Lung (tissue), 12 donors: Measurements from ENCODE around the gene MCAT. TPM values are rescaled to one million over a fixed set of nuclear protein-coding genes. Genes with fewer than 3 reads are reported as not detected.

ENCODE experiments used
- ATAC-seq: fragments of 200-7000 bp; cut with Tn5 transposase; one replicate; pipeline ENCODE4 v1.9.1; 2020; ENCODE audit warnings: moderate number of reproducible peaks; ENCODE audit not compliant: insufficient read depth, low FRiP score
- DNase-seq, 3 donors: peaks; one replicate each; pipeline ENCODE4 v3.0.0-alpha.2; 2013 to 2017
- H3K27ac ChIP-seq, 2 donors: one replicate each; pipeline ENCODE4 v1.5.1; 2013; ENCODE audit warnings: mild to moderate bottlenecking in 2 of 2, moderate library complexity in 2 of 2, control low read depth in 1 of 2, inconsistent platforms in 1 of 2, low read depth in 1 of 2, low read length in 1 of 2
- H3K27me3 ChIP-seq, 3 donors: one replicate each; pipeline ENCODE4 v1.5.1; 2013; ENCODE audit warnings: low read length in 2 of 3; ENCODE audit not compliant: control insufficient read depth in 3 of 3, insufficient read depth in 3 of 3
- H3K36me3 ChIP-seq, 4 donors: one replicate each; pipeline ENCODE4 v1.5.1; 2013; ENCODE audit warnings: low read length in 4 of 4, mild to moderate bottlenecking in 1 of 4, moderate library complexity in 1 of 4; ENCODE audit not compliant: control insufficient read depth in 4 of 4, insufficient read depth in 4 of 4
- H3K4me1 ChIP-seq, 5 donors: one replicate each; pipeline ENCODE4 v1.5.1; 2013; ENCODE audit warnings: low read length in 5 of 5, mild to moderate bottlenecking in 2 of 5, moderate library complexity in 1 of 5; ENCODE audit not compliant: control insufficient read depth in 5 of 5, insufficient read depth in 5 of 5
- H3K4me3 ChIP-seq: one replicate; pipeline ENCODE4 v1.5.1; 2013; ENCODE audit warnings: mild to moderate bottlenecking, control low read depth, moderate library complexity
- H3K9ac ChIP-seq, 2 donors: one replicate each; pipeline ENCODE4 v1.5.1; 2013; ENCODE audit warnings: low read length in 2 of 2, control low read depth in 1 of 2; ENCODE audit not compliant: insufficient read depth in 1 of 2
- H3K9me3 ChIP-seq, 4 donors: one replicate each; pipeline ENCODE4 v1.5.1; 2013; ENCODE audit warnings: low read length in 3 of 4, mild to moderate bottlenecking in 1 of 4, moderate library complexity in 1 of 4; ENCODE audit not compliant: control insufficient read depth in 4 of 4, insufficient read depth in 3 of 4
- CTCF ChIP-seq: IDR thresholded peaks from 2 replicates; pipeline ENCODE4 v1.5.1; 2012; ENCODE audit warnings: mild to moderate bottlenecking; ENCODE audit errors: control extremely low read depth, extremely low read depth
- WGBS, 2 donors: extraction: QIAGEN DNeasy Blood & Tissue Kit; methylation state at CpG; one replicate each; pipeline ENCODE4 v1.1.7; 2013; 5-methylcytosine and 5-hydroxymethylcytosine counted together
- polyA plus RNA-seq, 2 donors: library from polyadenylated mRNA; stranded (reverse); fragments of 200-250 nt; gene quantifications; one replicate each; pipeline ENCODE4 v1.2.1, GENCODE V29; 2013
- total RNA-seq, 2 donors: library from RNA; depleted of rRNA in 1 of 2; stranded (reverse); fragments of >200 nt in 1 of 2; gene quantifications; one replicate each; pipeline ENCODE4 v1.2.1, GENCODE V29; 2014 to 2021
- donor health status: control.
- donor health status: control.
- donor health status: Bipolar disorder and iron deficiency.
- donor health status: healthy.
- donor health status: DM: yes; HTN: yes; CAD: no.

Gene MCAT
- total and polyA plus RNA-seq, 4 donors, result 15.6 to 23.9 (median 21.0) TPM

GRCh38 chr22:43144949-43145348 lies 1.8 kb upstream of the MCAT start:
- WGBS, 2 donors, result 75 to 88% methylated on average over 3 of the region's 3 CpGs
- Histone ChIP-seq H3K27me3 (no peaks in the 10 kb centered on the region), H3K4me1 (peaks cover 5 to 7% (median 6%) of the 10 kb centered on the region in 5 donors), H3K4me3 (no peak overlapping the region), H3K9ac (no peak overlapping the region), H3K9me3 (peaks cover 0 to 1% (median 0%) of the 10 kb centered on the region in 4 donors), H3K36me3 (peaks cover 4 to 12% (median 6%) of the 10 kb centered on the region in 4 donors), H3K27ac (no peak overlapping the region)
- no peak for TF ChIP-seq CTCF
- ATAC-seq, result no peak
- peak in 1 of 3 donors; percentile 45 for DNase-seq

GRCh38 chr22:43136801-43137200 lies 6.4 kb downstream of the MCAT start:
- Histone ChIP-seq H3K9ac (no peak overlapping the region), H3K4me1 (peaks cover under 1 to 5% (median 1%) of the 10 kb centered on the region in 5 donors)
- ATAC-seq, result no peak

GRCh38 chr22:43136255-43136654 lies 6.9 kb downstream of the MCAT start:
- peaks cover 9 to 41% (median 27%) of the 10 kb centered on the region in 4 donors for H3K36me3 ChIP-seq
- no peak overlapping the region for H3K9ac ChIP-seq
- 21 to 40% methylated on average over 9 of the region's 9 CpGs for WGBS, 2 donors
- H3K9me3 ChIP-seq, result no peaks in the 10 kb centered on the region
- H3K27ac ChIP-seq, result peak overlapping the region in 1 of 2 donors; percentile 20
- H3K4me1 ChIP-seq, result peaks cover 0 to 8% (median 0%) of the 10 kb centered on the region in 5 donors
- ATAC-seq (no peak), DNase-seq (peak in 2 of 3 donors; percentile 37 to 46)
- H3K4me3 ChIP-seq, result no peak overlapping the region
- TF ChIP-seq CTCF, result peak; percentile 33
- no peaks in the 10 kb centered on the region for H3K27me3 ChIP-seq

More at GRCh38 chr22:43136801-43137200, 6.4 kb downstream of the MCAT start:
- no peaks in the 10 kb centered on the region for H3K27me3 ChIP-seq
- peak overlapping the region in 1 of 2 donors; percentile 9 for H3K27ac ChIP-seq
- H3K36me3 ChIP-seq, result peaks cover 9 to 41% (median 25%) of the 10 kb centered on the region in 4 donors
- H3K9me3 ChIP-seq, result no peaks in the 10 kb centered on the region
- no peak for TF ChIP-seq CTCF
- no peak for DNase-seq
- H3K4me3 ChIP-seq, result no peak overlapping the region
- WGBS, 2 donors, result 69 to 70% methylated on average over 10 of the region's 10 CpGs

GRCh38 chr22:43135565-43135964 lies 7.6 kb downstream of the MCAT start:
- Histone ChIP-seq H3K9me3 (no peaks in the 10 kb centered on the region), H3K27ac (peak overlapping the region in 1 of 2 donors; percentile 28), H3K27me3 (no peaks in the 10 kb centered on the region), H3K4me3 (no peak overlapping the region), H3K9ac (no peak overlapping the region), H3K36me3 (peaks cover 8 to 39% (median 22%) of the 10 kb centered on the region in 4 donors), H3K4me1 (peaks cover 0 to 8% (median 0%) of the 10 kb centered on the region in 5 donors)
- DNase-seq (no peak), ATAC-seq (no peak)
- WGBS, 2 donors, result 79 to 87% methylated on average over 5 of the region's 5 CpGs
- TF ChIP-seq CTCF, result no peak
